ENCODE results near the gene MAPKAPK3.
"Not testable (repeated sequence)": the region's sequence is repeated elsewhere in the genome, so short reads cannot be mapped to it uniquely, and the experiment has no call there.

The MAPKAPK3 gene

DNA sequence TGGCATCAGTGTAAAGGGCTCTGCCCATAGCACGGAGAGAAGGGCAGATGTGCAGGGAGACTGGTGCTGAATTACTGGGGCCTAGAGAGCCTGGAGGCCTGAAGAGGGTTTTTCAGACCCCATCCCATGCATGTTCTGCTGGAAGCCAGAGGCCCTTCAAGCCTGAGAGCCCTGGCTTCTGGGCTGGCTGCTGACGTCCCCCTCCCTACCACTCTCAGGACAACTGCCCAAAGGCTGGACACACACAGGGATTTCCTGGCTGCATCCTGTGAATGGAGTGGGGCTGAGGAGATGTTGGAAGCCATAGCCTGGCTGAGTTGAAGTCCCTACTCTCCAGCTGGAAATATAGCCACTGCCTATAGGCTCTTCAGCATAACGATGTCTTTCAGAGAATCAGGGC lies 40.9 kb downstream of the MAPKAPK3 start:
- DNase-seq: no peak

DNA sequence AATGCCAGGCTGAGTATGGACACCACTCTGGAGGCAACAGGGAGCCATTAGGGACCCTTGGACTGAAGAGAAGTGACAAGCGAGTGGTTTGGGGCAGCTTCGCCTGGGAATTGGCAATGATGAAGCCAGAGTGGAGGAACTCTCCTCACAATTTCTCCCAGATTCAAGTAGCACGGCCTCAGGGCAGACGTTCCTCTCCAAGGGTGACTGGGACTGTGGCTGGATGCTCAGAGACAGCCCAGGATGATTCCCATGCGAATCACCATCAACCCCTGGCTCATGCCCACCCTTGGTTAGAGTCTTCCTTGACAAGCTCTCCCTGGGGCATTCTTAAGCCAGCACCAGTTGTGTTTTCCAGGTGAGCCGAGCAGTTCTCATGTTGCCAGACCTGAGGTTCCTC lies 41.5 kb downstream of the MAPKAPK3 start:
- no peak for DNase-seq

DNA sequence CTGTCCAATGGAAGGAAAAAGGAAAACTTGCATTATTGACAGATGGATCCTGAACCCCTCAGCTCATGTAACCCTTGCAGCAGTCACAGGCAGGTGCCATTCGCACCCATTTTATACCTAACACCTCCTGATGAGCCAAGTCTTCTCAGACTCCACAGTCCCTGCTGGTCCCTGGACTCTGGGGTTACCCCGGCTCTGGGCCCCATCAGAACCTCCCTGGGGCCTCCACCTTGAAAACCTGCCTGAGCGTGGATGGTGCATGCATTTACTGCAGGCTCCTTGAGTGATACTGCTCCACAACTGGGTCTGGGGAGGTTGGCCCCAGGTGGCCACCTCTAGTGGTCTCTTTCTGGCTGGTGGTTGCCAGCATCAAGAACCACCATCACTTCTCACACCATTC lies 41.9 kb downstream of the MAPKAPK3 start:
- no peak for DNase-seq

DNA sequence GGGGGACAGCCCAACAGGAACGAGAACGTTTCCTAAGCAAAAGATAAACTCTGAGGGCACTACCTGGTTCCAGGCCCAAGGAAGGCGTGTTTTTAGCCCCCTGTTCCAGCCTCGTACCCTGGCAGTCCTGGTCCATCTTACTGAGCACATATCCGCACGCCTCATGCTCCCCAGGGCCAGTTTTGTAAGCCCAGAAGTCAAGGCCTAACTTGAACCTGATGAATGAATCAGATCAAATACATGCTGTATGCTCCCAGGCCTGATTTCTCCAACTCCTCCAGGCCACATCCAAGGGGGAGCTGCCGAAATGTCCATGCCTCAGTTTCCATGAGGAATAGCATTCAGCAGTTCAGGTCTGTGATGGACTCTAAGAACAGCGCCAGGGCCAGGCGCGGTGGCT lies 43.4 kb downstream of the MAPKAPK3 start:
- DNase-seq: no peak

DNA sequence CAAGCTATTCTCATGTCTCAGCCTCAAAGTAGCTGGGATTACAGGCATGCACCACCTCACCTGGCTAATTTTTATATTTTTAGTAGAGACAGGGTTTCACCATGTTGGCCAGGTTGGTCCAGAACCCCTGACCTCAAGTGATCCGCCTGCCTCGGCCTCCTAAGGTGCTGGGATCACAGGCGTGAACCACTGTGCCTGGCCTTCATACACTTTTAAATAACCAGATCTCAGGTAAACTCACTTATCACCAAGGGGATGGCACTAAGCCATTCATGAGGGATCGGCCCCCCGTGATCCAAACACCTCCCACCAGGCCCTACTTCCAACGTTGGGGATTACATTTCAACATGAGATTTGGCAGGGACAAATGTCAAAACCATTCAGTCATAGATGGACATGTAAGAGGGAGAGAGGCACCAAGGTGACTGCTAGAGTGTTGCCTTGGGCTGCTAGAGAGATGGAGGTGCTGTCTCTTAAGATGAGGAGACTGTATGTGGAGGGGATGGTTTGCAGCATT lies 44.4 kb downstream of the MAPKAPK3 start:
- no peak for DNase-seq

DNA sequence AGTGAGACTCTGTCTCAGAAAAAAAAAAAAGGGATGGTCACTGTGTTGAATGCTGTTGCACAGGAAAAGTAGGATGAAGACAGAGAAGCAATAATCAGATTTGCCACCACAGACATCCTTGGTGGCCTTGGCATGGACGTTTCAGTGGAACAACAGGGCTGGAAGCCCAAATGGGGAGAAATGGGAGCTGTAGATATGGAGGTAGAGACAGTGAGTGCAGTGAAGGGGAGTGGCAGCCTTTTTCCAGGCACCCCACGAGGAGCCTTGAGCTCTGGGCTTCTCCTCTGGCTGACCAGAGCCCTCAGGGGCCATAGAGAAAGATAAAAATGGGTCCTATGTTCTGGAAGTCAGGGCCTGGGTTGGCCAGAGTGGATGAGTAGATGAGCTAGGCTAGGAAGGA lies 45.5 kb downstream of the MAPKAPK3 start:
- DNase-seq: no peak

DNA sequence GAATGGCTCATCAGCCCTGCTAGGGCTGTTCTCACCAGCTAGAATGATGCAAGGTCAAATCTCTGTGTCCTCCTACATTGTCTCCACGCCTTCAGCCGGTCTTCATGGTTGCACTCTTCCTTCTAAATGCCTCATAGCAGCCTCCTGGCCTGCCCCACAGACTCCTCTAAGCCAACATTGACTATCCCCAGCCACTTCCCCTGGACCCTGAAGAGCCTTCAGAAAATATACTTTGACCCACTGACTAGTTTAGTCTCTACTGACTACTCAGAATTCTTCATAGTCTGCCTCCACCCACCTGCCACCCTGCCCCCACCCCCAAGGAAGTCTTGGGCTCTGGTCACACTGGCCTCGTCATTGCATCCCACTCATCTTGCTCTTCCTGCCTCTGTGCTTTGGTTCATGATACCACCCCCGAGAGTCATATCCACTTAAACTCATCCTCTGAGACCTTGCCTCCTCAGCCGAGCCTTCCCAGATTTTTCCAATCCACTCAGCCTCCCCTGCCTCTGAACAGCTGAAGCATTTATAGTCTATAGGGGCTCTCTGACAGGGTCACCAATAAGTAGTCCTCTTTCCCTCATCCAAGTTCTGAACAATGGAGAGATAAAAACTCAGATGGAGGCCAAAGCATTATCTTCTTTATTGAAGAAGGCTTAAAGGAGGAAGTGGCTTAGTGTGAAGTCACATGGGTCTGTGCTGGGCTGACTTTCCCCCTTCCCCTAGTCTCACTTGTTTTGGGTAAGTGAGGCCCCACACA lies 48.3 kb downstream of the MAPKAPK3 start:
- DNase-seq: no peak

DNA sequence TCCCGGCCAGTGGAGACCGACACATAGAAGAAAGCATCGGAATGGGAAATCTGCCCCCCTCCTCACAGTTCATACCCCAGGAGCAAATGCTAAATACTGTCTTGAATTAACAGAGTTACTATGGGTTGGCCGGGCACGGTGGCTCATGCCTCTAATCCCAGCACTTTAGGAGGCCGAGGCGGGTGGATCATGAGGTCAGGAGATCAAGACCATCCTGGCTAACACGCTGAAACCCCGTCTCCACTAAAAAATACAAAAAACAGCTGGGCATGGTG lies 48.8 kb downstream of the MAPKAPK3 start:
- DNase-seq: not testable (repeated sequence)

DNA sequence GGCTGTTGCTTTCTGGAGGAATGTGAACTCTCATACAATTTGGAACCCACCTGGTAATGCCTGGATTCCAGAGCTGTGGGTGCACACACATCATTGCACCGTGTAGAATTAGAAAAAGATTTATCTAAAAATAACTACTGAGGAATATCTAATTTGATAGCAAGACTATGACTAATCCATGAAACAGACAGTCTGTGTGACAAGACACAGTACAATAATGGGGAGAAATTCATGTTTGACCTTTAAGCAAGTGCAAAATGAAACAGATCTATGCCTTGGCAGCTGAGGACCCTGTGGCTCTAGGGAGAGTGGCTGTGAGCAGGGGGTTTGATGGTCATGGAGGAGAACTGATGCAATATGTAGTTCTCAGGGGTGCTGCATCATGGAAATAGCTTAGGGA lies 49.9 kb downstream of the MAPKAPK3 start:
- no peak for DNase-seq

DNA sequence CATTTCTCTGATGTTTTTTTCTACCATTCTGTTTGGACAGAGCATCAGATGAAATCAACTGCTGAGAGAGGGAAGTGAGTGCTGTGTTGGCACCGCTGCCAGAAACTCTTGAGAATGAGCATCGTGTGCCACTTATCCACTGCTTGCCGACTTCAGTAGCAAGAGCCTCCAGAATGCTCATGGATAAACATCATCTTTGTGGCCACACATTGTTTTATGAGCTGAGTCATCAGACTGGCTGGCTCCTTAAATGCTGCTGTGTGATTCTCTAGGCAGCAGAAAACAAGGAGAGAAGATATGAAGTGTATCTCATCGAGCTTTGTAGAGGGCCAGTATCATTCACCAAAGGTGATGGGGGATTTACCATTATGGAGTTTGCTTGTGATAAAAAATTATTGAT lies 54.4 kb downstream of the MAPKAPK3 start:
- no peak for DNase-seq

DNA sequence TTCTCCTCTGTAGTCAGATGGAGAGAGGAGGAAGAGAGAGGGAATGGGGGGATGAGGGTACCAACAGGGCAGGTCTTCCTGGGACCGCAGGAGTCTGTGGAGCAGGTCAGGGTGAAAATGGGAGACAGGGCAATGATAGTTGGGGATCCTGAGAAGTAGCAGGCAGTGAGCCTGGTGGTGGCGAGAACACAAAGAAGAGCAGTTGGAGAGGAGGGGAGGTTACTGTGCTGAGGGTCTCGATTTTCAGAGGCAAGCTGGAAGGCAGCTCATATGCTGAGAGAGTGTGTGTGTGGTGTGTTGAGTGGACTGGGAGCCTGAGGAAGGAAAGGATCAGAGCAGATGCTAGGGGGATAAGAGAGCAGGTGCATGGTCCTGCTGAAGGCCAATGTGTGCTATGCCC lies 55.7 kb downstream of the MAPKAPK3 start:
- no peak for DNase-seq

DNA sequence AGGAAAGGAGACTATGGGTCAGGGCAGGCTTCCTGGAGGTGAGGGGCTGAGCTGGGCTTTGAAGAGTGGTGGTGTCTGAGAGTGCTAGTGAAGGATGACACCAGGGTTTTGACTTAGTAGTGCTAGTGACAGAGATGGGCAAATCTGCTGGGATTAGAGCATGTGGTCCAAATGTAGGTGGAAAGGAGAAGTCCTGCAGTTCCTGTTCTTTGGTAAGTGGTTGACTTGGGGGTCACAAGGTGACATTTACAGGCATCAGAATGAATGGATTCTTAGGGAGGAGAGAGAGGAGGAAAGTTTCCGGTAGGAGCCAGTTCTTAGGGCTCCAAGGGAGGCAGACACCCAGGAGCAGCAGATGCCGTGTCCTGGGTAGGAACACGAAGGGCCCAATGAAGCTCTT lies 57.0 kb downstream of the MAPKAPK3 start:
- DNase-seq: no peak

DNA sequence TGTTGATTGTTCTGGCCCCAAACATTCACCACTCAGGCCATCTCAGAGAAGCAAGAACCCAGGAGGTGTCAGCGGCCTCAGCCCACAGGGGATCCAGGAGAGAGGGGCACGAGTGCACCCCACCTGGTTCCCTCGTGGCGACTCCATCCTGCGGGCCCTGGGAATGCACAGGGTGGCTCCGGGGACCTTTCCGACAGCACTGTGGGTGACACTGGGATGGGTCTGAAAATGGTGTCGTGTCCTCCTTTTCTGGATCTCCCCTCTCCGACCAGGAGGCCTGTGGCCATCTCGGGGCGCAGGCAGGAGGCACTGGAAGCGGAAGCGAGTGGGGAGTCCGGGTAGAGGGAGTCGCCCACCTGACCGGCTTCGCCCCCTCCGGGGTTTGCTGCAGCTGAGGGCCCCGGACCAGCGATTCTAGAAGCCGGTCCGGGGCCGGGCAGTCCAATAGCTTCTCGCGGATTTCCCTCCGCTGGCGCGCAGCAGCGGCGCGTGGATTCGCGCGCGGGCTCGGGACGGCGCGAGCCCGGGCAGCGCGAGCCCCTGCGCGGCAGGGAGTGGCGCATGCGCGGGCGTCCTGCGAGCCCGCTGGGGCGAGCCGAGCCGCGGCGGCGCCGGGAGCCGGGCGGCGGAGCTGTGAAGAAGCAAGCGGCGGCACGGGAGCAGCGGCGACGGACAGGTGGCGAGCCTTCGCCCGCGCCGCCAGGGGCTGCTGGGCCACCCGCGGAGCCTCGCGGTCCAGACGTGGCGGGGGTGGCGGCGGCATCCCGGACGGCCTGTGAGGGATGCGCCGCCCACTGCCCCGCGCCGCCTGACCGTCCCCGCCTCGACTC lies 57.6 kb downstream of the MAPKAPK3 start, which contains the start of gene DOCK3:
TSS of gene DOCK3 (plus strand) at position 579 of the 830 bp plus-strand sequence. CDS start 337 bp downstream, outside the sequence.
- DNase-seq: no peak

DNA sequence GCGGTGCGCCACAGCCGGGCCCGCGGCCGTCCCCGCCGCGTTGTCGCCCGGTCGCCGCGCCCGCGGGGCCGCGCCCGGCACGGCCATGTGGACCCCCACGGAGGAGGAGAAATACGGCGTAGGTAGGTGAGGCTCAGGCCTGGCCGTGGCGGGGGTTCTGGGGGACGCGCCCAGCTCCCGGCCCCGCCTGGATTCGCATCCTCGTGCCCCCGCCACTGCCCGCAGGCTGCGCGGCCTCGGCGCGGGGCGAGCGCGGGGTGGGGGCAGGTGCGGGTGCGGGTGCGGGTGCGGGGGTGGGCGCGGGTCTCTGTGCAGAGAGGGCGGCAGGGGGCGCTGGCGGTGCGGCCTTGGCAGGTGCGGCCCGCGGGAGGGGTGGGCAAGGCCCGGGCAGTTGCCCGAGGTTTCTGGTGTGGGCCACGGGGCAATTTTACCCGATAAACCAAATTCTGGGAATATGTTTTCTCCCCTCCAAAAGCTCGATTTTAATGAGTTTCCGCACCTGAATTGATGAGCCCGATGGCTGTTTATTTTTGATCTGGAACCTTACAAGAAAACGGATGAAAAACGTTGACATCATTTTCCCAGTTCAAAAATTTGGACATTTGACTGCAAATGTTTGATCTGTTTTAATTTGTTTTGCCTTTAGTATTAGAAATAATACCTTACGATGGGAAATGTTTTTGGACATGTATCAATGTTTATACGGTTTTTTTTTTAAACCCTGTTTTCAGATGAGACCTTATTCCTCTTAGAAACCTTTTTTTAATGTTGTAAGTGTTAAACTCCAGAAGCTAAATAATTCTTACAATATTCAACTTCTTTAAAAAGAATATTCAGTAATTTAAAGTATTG lies 58.5 kb downstream of the MAPKAPK3 start:
- DNase-seq: no peak

DNA sequence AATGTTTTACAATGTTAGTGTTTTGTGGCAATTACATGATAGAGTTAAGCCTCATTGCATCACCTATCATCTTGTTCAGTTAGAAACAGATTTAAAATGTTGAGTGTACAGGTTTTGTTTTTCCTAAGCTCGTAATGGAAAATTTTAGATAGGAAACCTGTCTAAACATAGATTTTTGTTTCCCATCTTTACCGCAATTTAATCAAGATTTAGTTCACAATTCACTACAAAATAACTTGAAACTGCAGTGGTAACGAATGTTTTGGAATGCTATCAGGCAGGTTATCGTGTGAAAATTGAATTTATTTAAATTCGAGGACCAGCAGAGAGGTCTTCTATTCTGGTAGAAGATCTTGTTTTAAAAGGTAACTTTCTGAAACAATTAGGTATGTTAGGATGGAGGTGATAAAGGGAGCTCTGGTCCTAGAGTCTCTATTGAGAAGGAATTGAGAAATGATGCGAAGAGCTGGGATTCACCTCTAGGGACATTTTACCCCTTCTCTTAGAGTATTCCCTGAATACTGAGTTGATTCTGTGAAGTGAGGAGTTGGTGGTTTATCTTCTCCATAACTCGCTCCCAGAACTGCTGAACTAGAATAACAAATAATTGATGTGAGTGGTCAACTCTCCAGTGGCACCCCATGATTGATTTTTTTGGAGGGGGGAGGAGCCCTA lies 59.2 kb downstream of the MAPKAPK3 start:
- no peak for DNase-seq

DNA sequence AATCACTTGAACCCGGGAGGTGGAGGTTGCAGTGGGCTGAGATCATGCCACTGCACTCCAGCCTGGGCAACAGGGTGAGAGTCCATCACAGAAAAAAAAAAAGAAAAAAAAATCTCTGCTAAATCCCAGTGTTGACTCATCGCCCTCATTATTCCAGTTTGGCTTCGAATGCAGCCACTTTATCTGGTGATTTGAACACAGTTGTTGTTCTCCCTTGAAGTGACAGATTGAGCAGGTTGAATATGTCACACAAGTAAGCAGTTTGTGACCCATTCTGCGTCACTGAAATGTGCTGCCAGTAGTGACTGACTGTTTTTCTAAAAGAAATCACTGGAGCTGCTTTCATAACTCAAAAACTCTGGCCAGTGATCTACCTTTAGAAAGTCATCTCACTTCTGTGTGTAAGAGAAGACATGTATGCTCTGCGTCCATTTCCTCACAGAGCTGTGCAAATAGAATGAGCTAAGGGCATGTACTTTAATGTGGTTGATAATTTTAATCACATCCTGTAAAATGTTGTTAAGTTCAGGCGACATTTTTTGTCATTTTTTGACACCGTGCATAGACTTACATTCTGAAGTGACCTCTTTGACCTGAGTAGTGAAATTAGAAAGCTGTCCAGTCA lies 70.3 kb downstream of the MAPKAPK3 start:
- DNase-seq: no peak

DNA sequence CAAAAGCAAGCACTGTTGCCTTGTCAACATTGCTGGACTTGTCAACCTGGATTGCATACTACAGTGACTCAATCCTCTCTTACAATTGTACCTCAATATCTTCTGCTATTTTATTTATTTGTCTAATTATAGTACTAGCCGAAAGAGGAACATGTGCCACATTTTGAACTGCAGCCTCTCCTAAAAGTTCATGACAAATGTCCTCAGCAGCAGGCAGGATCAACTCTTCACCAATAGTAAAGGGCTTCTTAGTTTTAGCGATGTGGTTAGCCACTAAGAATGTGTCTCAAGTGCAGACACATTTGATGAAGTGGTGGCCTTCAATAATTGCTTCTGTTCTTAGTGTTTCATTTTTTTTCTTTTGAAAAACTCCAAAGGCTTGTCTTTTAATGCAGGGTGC lies 71.0 kb downstream of the MAPKAPK3 start:
- no peak for DNase-seq

DNA sequence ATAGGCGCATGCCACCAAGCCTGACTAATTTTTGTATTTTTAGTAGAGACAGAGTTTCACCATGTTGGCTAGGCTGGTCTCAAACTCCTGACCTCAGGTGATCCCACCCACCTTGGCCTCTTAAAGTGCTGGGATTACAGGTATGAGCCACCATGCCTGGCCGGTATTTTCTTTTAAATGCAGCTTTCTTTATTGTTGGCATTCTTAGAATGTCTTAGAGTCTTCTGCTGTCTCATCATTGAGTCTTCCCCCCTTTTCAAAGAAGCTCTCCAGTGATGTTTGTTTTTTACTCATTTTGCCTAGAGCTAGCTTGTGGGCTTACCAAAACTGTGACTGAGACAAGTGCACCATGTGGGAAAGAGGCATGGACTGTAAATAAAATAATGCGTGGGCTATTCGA lies 71.7 kb downstream of the MAPKAPK3 start:
- DNase-seq: not testable (repeated sequence)

DNA sequence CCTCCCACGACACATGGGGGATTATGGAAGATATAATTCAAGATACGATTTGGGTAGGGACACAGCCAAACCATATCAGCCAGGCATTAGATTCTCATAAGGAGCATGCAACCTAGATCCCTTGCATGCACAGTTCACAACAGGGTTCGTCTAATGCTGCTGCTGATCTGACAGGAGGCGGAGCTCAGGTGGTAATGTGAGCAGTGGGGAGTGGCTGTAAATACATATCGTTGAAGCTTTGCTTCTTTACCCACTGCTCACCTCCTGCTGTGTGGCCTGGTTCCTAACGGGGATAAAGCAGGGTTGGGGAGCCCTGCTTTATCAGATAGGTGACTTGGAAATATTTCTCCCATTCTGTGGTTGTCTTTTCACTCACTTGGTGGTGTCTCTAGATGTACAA lies 72.6 kb downstream of the MAPKAPK3 start:
- DNase-seq: no peak

DNA sequence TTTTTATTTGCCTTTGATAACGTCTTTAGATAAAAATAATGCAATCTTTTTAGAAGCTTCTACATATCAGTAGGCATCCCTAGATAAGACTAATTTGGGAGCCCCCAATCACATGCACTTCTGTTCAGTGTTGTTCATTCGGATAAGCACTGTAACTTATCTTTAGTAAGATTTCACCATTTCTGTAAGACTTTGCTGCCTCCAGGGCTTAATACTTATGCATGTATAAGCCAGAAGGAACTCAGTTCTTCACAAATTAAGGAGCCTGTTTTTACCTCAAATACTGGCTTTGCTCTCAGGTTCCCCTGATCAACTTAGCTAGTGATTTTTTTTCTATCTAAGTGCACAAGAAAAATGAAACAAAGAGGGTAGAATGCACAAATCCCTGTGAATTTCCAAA lies 78.1 kb downstream of the MAPKAPK3 start:
- no peak for DNase-seq

DNA sequence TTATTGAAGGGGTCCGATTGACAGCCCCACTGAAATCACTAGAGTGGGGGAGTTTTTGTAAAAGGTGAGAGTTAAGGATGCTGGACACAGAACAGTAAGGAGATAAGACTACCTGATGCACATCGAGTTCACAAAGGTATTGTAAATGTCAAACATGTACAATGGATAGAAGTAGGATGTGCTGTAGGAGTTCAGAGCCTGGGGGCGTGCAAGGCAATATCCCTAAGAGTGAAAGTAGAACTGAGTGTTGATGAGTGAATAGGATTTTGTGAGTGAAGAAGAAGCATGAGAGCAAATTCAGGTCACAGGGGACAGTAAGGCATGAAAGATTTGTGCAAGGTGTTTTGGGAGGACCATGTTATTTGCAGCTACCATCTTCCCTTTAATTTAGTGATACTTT lies 79.3 kb downstream of the MAPKAPK3 start:
- no peak for DNase-seq

DNA sequence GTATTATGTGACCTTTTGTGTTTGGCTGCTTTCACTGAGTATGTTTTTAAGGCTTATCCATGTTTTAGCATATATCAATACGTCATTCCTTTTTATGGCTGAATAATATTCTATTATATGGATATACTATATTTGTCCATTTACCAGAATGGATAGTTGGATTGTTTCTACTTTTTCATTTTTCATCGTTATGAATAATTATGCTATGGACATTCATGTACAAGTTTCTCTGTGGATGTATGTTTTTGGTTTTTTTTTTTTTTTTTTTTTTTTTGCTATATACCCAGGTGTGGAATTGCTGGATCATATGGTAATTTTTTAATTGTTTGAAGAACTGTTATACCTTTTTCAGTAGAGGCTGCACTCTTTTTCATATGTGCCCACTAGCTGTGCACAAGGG lies 81.3 kb downstream of the MAPKAPK3 start:
- DNase-seq: no peak

Data from NCI-H748 treated with DMSO at 0.1 percent for 48 hours (cell line).